CD14-positive monocyte (primary cell): ENCODE measurements around the gene ZNF419. TPM values are rescaled to one million over a fixed set of nuclear protein-coding genes. Genes with fewer than 3 reads are reported as not detected.
A peak's percentile ranks its signal among the peaks of the same experiment; 100 is the strongest.
"Not testable (repeated sequence)": the region's sequence is repeated elsewhere in the genome, so short reads cannot be mapped to it uniquely, and the experiment has no call there.

ENCODE experiments used
- DNase-seq, 3 donors: peaks; one replicate each; pipeline ENCODE4 v3.0.0-alpha.2; 2011 to 2022
- H2AFZ ChIP-seq: 2 replicates; pipeline ENCODE4 v1.6.0; 2012; ENCODE audit warnings: mild to moderate bottlenecking, low read depth, low read length, inconsistent platforms; ENCODE audit not compliant: insufficient read depth, poor library complexity, severe bottlenecking
- H3K27ac ChIP-seq, 2 donors: 1 replicate in 1 of 2; 2 replicates in 1 of 2; pipeline ENCODE4 v1.5.1; 2012 to 2013; ENCODE audit warnings: low read length in 2 of 2, control low read depth in 1 of 2, inconsistent platforms in 1 of 2, low read depth in 1 of 2, mild to moderate bottlenecking in 1 of 2
- H3K27me3 ChIP-seq, 2 donors: one replicate each; pipeline versions ENCODE4 v1.6.0 to v1.6.1; 2011 to 2013; ENCODE audit warnings: low read length in 2 of 2; ENCODE audit not compliant: control insufficient read depth in 2 of 2, insufficient read depth in 2 of 2
- H3K36me3 ChIP-seq, 2 donors: replicated peaks in 1 of 2; 1 replicate in 1 of 2; 2 replicates in 1 of 2; pipeline versions ENCODE4 v1.5.1 to v1.6.1; 2012 to 2013; ENCODE audit warnings: low read length in 2 of 2, control low read depth in 1 of 2, inconsistent platforms in 1 of 2, mild to moderate bottlenecking in 1 of 2; ENCODE audit not compliant: insufficient read depth in 2 of 2, control insufficient read depth in 1 of 2
- H3K4me1 ChIP-seq, 2 donors: 1 replicate in 1 of 2; 2 replicates in 1 of 2; pipeline versions ENCODE4 v1.5.1 to v1.6.1; 2012 to 2013; ENCODE audit warnings: low read length in 2 of 2, control low read depth in 1 of 2, inconsistent platforms in 1 of 2, mild to moderate bottlenecking in 1 of 2, moderate library complexity in 1 of 2; ENCODE audit not compliant: insufficient read depth in 2 of 2, control insufficient read depth in 1 of 2
- H3K4me2 ChIP-seq: replicated peaks from 2 replicates; pipeline ENCODE3; 2012; ENCODE audit warnings: low read length, moderate library complexity, mild to moderate bottlenecking; ENCODE audit not compliant: poor library complexity, severe bottlenecking; ENCODE audit errors: extremely low read depth
- H3K4me3 ChIP-seq, 3 experiments: fragments of 200-600 bp in 1 of 3; sonication (generic) in 1 of 3; replicated peaks in 1 of 3; 1 replicate in 2 of 3; 2 replicates in 1 of 3; pipeline ENCODE4 v1.5.1; 2011 to 2013; ENCODE audit warnings: low read length in 3 of 3, mild to moderate bottlenecking in 3 of 3, control low read depth in 2 of 3, low read depth in 2 of 3, inconsistent platforms in 1 of 3, moderate library complexity in 1 of 3
- H3K79me2 ChIP-seq: 2 replicates; pipeline ENCODE4 v1.6.0; 2012; ENCODE audit warnings: mild to moderate bottlenecking, control low read depth, inconsistent platforms, low read length, moderate library complexity; ENCODE audit not compliant: insufficient read depth
- H3K9ac ChIP-seq: 2 replicates; pipeline ENCODE4 v1.6.0; 2017; ENCODE audit warnings: low read length, mild to moderate bottlenecking; ENCODE audit not compliant: insufficient read depth, poor library complexity, severe bottlenecking
- H3K9me3 ChIP-seq, 2 donors: replicated peaks in 1 of 2; 1 replicate in 1 of 2; 2 replicates in 1 of 2; pipeline versions ENCODE4 v1.5.1 to v1.6.1; 2012 to 2013; ENCODE audit warnings: low read length in 2 of 2, control low read depth in 1 of 2; ENCODE audit not compliant: control insufficient read depth in 1 of 2, insufficient read depth in 1 of 2
- H4K20me1 ChIP-seq: 2 replicates; pipeline ENCODE4 v1.6.0; 2012; ENCODE audit warnings: mild to moderate bottlenecking, low read length, control low read depth, moderate library complexity; ENCODE audit not compliant: insufficient read depth
- H3K27ac Mint-ChIP-seq, 7 donors: one replicate each; pipeline ENCODE4 v1.8.0; 2020; ENCODE audit warnings: mild to moderate bottlenecking in 7 of 7, mixed read lengths in 7 of 7, moderate library complexity in 6 of 7, inconsistent platforms in 2 of 7
- H3K27me3 Mint-ChIP-seq, 3 donors: one replicate each; pipeline ENCODE4 v1.8.0; 2021 to 2022; ENCODE audit warnings: low read depth in 3 of 3, mild to moderate bottlenecking in 3 of 3, mixed read lengths in 3 of 3, moderate library complexity in 3 of 3, inconsistent platforms in 1 of 3
- H3K36me3 Mint-ChIP-seq, 2 donors: one replicate each; pipeline ENCODE4 v1.8.0; 2020; ENCODE audit warnings: mixed read lengths in 2 of 2, inconsistent platforms in 1 of 2, mild to moderate bottlenecking in 1 of 2
- H3K4me1 Mint-ChIP-seq: one replicate; pipeline ENCODE4 v1.8.0; 2020; ENCODE audit warnings: mild to moderate bottlenecking, mixed read lengths
- H3K4me3 Mint-ChIP-seq, 2 donors: one replicate each; pipeline ENCODE4 v1.8.0; 2020; ENCODE audit warnings: mild to moderate bottlenecking in 2 of 2, mixed read lengths in 2 of 2, moderate library complexity in 1 of 2
- H3K9me3 Mint-ChIP-seq, 7 donors: one replicate each; pipeline ENCODE4 v1.8.0; 2020 to 2022; ENCODE audit warnings: mixed read lengths in 7 of 7, mild to moderate bottlenecking in 6 of 7, moderate library complexity in 6 of 7, inconsistent platforms in 2 of 7
- CTCF ChIP-seq: fragments of 200-600 bp; IDR thresholded peaks from one replicate; pipeline ENCODE4 v1.8.0; 2022; ENCODE audit warnings: antibody characterized with exemption, mild to moderate bottlenecking
- WGBS: methylation state at CpG from one replicate; pipeline ENCODE4 v1.1.5; 2013; ENCODE audit warnings: missing lambda C conversion rate; ENCODE audit not compliant: insufficient coverage; 5-methylcytosine and 5-hydroxymethylcytosine counted together
- intact Hi-C, 2 donors: fragments of 100-400 bp; cut with micrococcal nuclease; formaldehyde crosslinking; loops; one replicate each; pipeline versions ENCODE4 v1.15.0 to v1.15.1; 2023
- polyA plus RNA-seq, 3 donors: library from polyadenylated mRNA; depleted of rRNA in 1 of 3; unstranded in 2 of 3; stranded (reverse) in 1 of 3; fragments of 300-500 nt in 2 of 3; fragments of >200 nt in 1 of 3; fragmentation: Illumina TruSeq in 2 of 3; gene quantifications; 1 replicate in 2 of 3; 2 replicates in 1 of 3; pipeline ENCODE4 v1.2.3, GENCODE V29; 2012 to 2021

Gene ZNF419
- polyA plus RNA-seq, 3 donors = 1.3 to 1.6 (median 1.4) TPM

GRCh38 chr19:57499332-57499679 is 11.8 kb downstream of the ZNF419 start:
- not testable (repeated sequence) for H3K27me3 Mint-ChIP-seq, H3K27ac ChIP-seq, H3K9ac ChIP-seq, H4K20me1 ChIP-seq, H3K4me1 ChIP-seq, DNase-seq, H2AFZ ChIP-seq, H3K27me3 ChIP-seq, H3K79me2 ChIP-seq
- peaks cover 57 to 88% (median 66%) of the 10 kb centered on the region in 7 donors for H3K9me3 Mint-ChIP-seq
- Histone ChIP-seq H3K4me2 (peak overlapping the region; percentile 53), H3K9me3 (peaks cover 60 to 79% of the 10 kb centered on the region in 2 donors), H3K36me3 (peaks cover 5 to 24% of the 10 kb centered on the region in 2 donors), H3K4me3 (peak overlapping the region in 1 of 3 experiments; percentile 77)
- peaks cover 30 to 37% of the 10 kb centered on the region in 2 donors for H3K36me3 Mint-ChIP-seq
- intact Hi-C loops = loop anchor here in 1 of 2 donors (5.0 kb wide), 1 partner anchor 78 kb away; the partner anchor contains the start of gene ZNF416
- peak overlapping the region in 3 of 7 donors; percentile 13 to 72 (median 65) for H3K27ac Mint-ChIP-seq
- peak; percentile 35 for TF ChIP-seq CTCF
- H3K4me3 Mint-ChIP-seq = peak overlapping the region; percentile 73 to 82
- H3K4me1 Mint-ChIP-seq = peaks cover 10% of the 10 kb centered on the region

GRCh38 chr19:57499680-57500395 is 12.3 kb downstream of the ZNF419 start, which contains the start of gene ZNF773:
ZNF773 (plus strand) TSS chr19:57499938; CDS start chr19:57500081, 143 bp downstream.
- peak within 1 kb of the TSS; percentile 57 to 71 for H3K27ac ChIP-seq
- H3K9ac ChIP-seq = peak within 1 kb of the TSS; percentile 74
- Mint-ChIP-seq H3K36me3 (peaks cover 33 to 38% of the 10 kb centered on the region in 2 donors), H3K4me1 (peaks cover 10% of the 10 kb centered on the region), H3K4me3 (peak within 1 kb of the TSS; percentile 73 to 82), H3K9me3 (peaks cover 56 to 88% (median 67%) of the 10 kb centered on the region in 7 donors), H3K27ac (peak within 1 kb of the TSS in 6 of 7 donors; percentile 4 to 72 (median 39))
- peaks cover 63 to 79% of the 10 kb centered on the region in 2 donors for H3K9me3 ChIP-seq
- not testable (repeated sequence) for H3K4me1 ChIP-seq, H3K79me2 ChIP-seq, H3K27me3 ChIP-seq, H4K20me1 ChIP-seq, H3K27me3 Mint-ChIP-seq
- peak within 1 kb of the TSS; percentile 81 for H2AFZ ChIP-seq
- intact Hi-C loops = loop anchor here (5.0 kb wide), 1 partner anchor 77 kb away; the partner anchor contains the start of gene ZNF416 (in 2 of the 2)
- H3K36me3 ChIP-seq = peaks cover 7 to 28% of the 10 kb centered on the region in 2 donors
- DNase-seq = peak; percentile 88 to 91 (median 90)
- H3K4me2 ChIP-seq = peak within 1 kb of the TSS; percentile 60
- WGBS = under 1% methylated on average over 49 of the region's 69 CpGs
- peak within 1 kb of the TSS; percentile 59 to 77 (median 73) for H3K4me3 ChIP-seq
- peak; percentile 35 for TF ChIP-seq CTCF

- H3K9me3 ChIP-seq = peaks cover 64 to 79% of the 10 kb centered on the region in 2 donors
- H3K79me2 ChIP-seq = not testable (repeated sequence)
Observed at GRCh38 chr19:57500400-57500799, 12.8 kb downstream of the ZNF419 start.

More at GRCh38 chr19:57500400-57500799, 12.8 kb downstream of the ZNF419 start:
- peak overlapping the region in 1 of 7 donors; percentile 4 for H3K27ac Mint-ChIP-seq
- not testable (repeated sequence) for H3K9ac ChIP-seq, H3K27ac ChIP-seq, H4K20me1 ChIP-seq, H3K27me3 ChIP-seq, H3K27me3 Mint-ChIP-seq, DNase-seq, H3K4me1 ChIP-seq
- Histone ChIP-seq H3K4me3 (peak overlapping the region in 2 of 3 experiments; percentile 59 to 77), H3K36me3 (peaks cover 13 to 33% of the 10 kb centered on the region in 2 donors), H2AFZ (peak overlapping the region; percentile 81), H3K4me2 (peak overlapping the region; percentile 60)
- intact Hi-C loops = loop anchor here in 1 of 2 donors (5.0 kb wide), 1 partner anchor 77 kb away; the partner anchor contains the start of gene ZNF416
- no CpG with 5 or more reads among the region's 4 CpGs for WGBS
- H3K9me3 Mint-ChIP-seq = peaks cover 55 to 88% (median 70%) of the 10 kb centered on the region in 7 donors
- peak overlapping the region; percentile 73 to 79 for H3K4me3 Mint-ChIP-seq
- peaks cover 10% of the 10 kb centered on the region for H3K4me1 Mint-ChIP-seq
- H3K36me3 Mint-ChIP-seq = peaks cover 38 to 40% of the 10 kb centered on the region in 2 donors
